Measurements from ENCODE around the gene MOCOS.

Gene MOCOS

GRCh38 chr18:36181441-36181840, 5.9 kb upstream of the MOCOS start:
- no peak for DNase-seq

- no peak for DNase-seq
These were observed 5.3 kb upstream of the MOCOS start for GRCh38 chr18:36181898-36182506.

GRCh38 chr18:36183033-36183432, 4.3 kb upstream of the MOCOS start:
- DNase-seq: no peak

DNA sequence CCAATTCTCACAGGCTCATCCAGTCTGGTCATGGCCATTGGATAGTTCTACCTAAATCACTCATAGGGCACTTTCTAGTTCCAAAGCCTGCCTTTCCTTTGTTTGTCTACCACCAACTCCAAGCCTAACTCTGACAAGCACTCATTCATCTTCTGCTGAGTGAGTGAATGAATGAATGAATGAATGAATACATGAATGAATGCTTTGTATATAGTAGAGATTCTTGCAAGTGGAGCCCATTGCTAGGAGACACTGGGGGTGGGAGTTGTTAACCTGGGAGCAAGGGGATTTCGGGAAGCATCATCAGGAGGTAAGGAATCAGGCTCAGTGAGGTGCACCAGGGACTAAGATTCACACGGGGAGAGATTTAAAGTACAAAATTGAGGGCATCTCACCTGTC, 3.3 kb upstream of the MOCOS start:
- DNase-seq: no peak

DNA sequence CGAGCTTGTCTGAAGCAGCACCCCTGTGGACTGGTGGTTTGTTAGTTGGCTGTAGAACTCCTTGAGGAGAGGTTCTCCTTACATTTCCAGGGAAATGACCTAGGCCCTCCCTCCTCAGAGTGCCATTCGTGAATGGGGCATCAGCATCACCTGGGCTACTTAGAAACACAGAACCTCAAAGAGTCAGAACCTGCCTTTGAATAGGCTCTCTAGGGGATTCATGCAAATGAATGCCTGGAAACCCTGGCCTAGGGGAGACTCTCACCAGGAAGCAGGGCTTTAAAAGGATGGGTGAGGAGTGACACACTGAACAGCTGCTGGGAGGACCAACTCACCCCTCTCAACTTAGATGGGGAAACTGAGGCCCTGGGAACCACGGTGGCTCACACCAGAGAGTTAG, 2.1 kb upstream of the MOCOS start:
- no peak for DNase-seq

DNA sequence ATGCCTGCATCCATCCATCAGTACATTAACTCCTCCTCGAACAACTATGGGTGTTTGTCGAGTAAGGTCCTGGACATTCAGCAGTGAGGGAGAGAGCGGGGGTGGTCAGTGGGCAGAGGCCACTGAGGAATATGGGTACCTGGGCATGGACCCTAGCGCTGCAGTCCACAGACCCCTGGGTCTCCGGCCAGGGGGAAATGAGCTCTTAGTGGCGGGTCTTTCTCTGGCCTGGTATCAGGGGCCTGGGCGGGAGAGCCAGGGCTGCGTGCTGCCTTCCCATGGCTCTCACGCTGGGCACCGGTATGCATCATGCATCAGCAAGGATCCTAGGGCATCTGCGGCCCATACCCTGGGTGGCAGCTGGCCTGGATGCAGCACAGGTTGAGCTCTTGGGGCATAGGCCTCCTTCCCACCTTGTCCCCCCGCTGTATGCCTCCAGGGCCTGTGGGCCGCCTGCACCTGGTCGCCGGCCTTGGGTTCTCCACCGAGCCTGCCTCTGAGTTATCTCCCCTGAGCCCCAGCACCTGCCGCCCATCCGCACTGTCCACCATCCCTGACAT, 1.3 kb upstream of the MOCOS start:
- DNase-seq: no peak

GRCh38 chr18:36186461-36187192, 670 bp upstream of the MOCOS start:
- DNase-seq: no peak

DNA sequence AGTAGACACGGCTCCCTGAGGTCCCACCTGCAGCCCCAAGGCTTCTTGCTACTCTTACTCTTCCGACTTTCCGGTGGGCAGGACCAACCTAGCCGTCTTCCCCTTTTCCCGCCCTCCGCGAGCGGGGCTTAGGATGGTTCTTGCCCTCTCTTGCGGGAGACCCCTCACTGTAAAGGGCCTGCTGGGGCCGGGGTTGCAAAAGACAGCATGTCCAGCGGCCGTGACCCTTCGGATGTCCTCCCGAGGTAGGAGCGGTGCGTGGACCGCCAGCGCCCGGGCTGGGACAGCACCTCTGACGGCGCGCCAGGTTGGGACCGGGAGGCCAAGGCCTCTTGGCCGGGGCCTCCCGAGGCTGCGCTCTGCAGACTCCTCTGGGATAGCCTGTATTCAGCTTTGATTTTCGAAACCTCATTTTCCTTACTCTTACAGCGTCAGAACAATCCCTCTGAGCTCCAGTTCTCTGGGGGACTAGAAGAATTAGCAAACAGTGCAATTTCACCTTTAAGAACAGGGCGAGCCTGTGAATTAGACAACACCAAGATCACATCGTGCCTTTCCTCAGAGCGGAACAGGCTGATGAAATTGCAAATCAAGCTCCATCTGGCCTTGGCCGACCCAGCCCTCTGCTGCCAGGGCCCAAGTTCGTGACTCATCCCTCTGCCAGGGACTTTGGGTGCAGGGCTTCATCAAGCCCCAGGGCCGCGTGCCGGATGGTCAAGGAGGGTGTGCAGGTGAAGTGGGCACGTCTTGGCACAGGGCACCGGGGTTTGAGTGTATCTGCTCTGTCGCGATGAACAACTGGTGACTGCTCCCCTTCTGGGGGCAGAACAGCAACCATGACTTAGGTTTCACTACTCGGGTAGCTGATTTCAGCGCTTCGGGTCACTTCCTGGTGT, 777 bp downstream of the MOCOS start:
- DNase-seq: no peak

DNA sequence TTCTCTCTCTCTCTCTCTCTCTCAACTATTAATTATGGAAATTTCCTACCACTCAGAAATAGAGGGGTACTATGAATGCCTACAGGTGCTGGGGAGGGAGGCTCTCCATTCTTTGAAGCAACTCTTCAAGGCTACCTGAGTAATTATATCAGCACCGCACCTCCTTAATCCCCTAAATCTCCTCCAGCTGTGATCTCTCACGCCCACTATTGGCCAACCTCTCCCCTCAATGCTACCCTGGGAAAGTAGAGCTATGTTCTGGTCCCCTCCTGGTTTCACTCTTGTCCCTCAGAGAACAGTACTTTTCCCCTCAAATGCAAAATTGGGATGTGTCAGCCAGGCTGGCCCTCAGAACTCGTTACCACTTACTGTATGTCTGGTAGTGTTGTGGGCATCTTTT, 1.6 kb downstream of the MOCOS start:
- no peak for DNase-seq

DNA sequence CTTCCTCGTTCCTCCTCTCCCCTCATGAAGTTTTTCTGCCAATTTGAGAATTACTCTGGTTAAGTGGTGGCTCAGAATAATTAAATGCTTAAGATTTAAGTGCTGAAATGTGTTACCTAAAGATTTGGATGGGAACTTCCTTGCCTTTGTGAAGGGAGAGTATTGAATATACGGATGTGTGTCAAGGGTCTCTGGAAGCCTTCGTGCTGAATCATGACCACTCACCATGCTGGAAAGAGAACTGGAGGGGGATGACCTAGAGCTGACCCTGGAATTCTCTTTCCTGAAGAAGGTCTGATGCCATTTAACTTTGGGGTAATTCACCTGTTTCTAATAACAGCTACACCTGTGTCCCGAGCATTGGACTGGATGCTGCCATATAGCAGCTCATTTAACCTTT, 2.2 kb downstream of the MOCOS start:
- DNase-seq: no peak

- no peak for DNase-seq
These were observed 4.0 kb downstream of the MOCOS start for GRCh38 chr18:36191286-36191685.

DNA sequence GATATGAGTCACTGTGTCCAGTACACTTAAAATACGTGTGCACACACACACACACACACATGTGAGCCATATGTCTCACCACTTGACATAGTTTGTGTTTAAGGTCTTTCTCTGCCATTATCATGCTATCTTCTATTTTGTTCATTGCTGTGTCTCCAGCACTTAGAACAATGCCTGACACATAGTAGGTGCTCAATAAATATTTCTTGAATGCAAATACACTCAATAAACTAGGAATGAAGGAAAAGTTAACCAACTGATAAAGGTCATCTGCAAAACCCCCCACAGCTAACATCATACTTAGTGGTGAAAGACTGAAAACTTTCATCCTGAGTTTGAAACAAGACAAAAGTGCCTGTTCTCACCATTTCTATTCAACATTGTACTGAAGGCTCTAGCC, 4.4 kb downstream of the MOCOS start:
- no peak for DNase-seq

DNA sequence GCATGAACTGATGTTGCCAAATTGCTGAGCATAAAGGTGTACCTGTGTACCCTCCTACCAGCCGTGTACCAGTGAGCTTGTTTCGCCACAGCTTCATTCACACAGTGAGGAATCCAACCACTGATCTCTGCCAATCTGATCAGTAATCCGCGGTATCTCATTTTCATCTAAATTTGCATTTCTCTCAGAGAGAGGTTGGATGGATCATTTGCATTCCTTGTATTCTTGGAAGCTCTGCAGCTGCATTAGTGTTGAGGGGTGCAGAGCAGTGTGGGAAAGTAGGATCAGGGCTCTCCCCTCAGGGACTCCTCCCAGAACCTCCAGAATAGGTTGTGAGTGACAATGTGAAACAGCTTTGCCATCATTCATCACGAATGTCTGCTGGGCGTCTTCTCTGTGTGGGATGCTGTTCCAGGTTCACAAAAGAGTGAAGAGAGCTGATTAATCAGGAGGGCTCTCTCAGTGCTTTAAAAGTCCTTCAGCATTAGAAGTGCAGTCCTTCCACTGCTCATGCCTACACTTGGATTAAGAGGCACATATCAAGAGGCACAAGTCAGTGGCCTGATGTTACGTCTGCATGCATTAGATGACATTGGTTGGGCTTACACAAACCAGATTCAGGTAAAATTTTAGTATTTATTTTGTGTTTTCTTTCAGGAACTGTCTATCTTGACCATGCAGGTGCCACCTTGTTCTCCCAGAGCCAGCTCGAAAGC, 7.5 kb downstream of the MOCOS start:
- no peak for DNase-seq

DNA sequence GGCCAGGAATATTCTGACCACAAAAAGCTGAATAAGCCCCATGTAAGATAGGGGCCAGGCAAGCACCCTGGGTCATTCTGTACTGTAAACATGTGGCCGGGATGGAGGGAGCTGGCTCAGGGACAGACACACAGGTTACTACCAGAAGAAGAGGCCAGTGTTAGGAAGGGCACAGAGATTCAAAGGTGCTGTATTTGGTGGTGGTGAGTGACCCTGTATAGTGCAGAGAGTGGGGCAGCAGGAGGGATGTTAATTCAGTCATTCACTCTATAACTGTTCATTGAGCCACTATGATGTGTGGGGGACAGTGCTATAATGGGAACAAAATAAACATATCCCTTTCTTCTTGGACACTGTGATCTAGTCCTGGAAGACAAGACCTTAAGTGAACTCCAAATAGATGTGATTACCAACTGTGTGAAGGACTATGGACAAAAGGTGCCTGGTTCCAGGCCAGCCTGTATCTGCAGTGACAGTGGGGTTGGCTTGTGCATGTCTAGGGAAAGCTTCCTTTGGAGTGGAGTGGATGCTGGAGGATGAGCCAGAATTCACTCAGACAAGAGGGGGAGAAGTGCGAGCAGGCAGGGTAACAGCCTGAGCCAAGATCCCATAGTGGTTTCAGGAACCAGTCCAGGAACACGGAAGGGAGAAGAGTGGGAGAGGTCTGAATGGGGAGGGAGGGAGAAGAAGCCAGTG, 8.3 kb downstream of the MOCOS start:
- no peak for DNase-seq

DNA sequence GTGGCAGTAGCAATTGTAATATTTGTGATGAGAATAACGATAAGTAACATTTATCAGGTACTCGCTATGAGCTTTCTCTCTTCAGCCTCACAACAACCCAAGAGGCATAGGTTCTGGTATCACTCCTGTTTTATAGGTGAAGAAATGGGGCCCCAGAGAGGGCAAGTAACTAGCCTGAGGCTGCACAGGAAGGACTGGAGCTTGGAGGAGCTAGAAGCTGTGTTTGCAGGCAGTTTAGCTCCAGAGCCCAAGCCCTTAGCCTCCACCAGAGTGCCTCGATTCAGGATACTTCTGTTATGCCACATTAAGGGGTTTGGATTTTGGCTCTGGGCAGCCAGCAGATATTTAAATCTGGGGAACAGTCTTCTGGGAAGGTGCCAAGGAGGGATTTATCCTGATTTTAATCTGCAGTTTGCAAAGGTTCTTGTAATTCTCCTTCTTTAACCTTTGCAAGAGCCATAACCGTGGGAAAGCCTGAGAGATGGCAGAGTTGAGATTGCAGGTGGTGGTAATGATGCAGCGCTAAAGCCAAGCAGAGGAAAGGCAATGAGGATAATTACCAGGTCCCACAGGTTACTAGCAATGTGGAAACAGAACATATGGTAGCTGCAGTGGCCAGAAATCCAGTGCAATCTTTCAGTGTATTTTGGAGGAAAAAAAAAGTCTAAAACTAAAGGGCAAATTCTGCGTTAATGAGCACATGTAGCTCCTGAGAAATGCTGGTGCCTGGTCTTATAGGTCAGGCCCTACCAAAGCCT, 9.1 kb downstream of the MOCOS start:
- DNase-seq: no peak

DNA sequence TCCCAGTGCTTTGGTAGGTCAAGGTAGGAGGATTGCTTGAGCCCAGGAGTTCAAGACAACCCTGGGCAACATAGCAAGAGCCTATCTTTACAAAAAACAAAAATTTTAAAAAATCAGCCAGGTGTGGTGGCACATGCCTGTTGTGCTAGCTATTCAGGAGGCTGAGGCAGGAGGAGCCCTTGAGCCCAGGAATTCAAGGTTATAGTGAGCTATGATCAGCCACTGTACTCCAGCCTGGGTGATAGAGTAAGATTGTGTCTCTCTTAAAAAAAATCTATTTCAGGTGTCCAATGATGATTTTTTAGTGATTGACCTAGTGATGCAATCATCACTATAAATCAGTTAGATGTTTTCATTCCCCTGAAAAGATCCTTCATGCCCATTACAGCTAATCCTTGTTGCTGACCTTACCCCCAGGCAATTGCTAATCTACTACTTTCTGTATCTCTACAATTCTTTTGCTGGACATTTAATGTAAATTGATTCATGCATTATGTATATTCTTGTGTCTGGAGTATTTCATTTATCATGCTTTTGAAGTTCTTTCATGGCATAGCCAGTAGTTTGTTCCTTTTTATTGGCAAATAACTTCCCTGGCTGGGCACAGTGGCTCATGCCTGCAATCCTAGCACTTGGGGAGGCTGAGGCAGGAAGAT, 10.3 kb downstream of the MOCOS start:
- no peak for DNase-seq

DNA sequence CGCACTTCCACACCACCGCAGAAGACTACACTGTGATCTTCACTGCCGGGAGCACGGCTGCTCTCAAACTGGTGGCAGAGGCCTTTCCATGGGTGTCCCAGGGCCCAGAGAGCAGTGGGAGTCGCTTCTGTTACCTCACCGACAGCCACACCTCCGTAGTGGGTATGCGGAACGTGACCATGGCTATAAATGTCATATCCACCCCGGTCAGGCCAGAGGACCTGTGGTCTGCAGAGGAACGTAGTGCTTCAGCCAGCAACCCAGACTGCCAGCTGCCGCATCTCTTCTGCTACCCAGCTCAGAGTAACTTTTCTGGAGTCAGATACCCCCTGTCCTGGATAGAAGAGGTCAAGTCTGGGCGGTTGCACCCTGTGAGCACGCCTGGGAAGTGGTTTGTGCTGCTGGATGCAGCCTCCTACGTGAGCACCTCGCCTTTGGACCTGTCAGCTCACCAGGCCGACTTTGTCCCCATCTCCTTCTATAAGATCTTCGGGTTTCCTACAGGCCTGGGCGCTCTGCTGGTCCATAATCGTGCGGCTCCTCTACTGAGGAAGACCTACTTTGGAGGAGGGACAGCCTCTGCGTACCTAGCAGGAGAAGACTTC, 12.5 kb downstream of the MOCOS start:
- DNase-seq: no peak

- no peak for DNase-seq
These were observed 13.1 kb downstream of the MOCOS start for GRCh38 chr18:36200354-36200771.

DNA sequence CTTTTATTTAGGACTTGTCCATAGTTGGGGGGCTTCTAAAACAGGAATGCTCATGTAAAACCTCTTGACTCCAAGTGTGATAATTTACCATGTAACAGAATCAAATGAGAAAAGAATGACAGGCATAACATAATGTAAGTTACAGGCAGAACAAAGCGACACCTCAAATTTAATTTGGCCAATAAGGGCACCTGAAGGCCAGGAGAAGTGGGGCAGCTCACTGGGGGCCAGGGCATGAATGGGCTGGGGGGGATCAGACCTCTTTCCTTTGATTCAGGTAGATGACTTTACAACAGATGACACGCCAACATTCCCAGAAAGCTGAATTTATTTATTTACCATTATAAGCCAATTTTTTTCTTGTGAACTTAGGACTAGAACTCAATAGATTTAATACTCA, 14.5 kb downstream of the MOCOS start:
- DNase-seq: no peak

DNA sequence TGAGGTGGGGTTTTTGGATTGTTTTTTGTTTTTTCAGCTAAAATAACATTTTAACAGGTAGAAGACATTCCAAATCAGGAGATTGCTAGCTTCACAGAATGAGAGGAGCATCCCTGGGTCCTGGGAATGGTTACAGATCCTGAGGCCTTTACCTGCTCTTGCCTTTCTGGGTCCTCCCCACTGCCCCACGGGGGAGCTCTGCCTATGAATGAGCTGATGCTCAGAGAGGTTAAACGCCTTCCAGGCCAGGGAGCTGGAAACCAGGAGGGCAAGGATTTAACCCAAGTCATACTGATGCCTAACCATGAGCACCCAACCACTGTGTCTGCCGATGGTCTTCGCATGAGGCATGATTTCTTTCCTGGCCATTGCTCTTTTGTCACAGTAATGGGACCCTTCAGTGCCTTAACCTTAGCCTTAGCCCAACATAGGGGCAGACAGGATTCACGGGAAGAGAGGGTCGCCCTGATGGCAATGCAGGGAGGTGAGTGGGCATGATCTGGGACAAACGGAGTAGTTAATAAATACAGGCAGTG, 16.1 kb downstream of the MOCOS start:
- DNase-seq: no peak

All from activated T-cell treated with anti-CD3 and anti-CD28 coated beads, Interleukin-2, amount 50 U/mL, for 1 hour (primary cell).